Stimulated activated CD4-positive, alpha-beta T cell treated with anti-CD3 and anti-CD28 coated beads, Interleukin-2, amount 100 ng/mL, for 24 hours (primary cell): ENCODE data around the gene PHC2.
A peak's percentile ranks its signal among the peaks of the same experiment; 100 is the strongest.

Experiments used
- DNase-seq, 2 donors: peaks; one replicate each; pipeline ENCODE4 v3.0.0-alpha.2; 2020

The PHC2 gene

GRCh38 chr1:33454646-33455282 is 23.9 kb upstream of the PHC2 start:
- DNase-seq, result no peak

GRCh38 chr1:33446590-33446989 is 15.7 kb upstream of the PHC2 start:
- no peak for DNase-seq

GRCh38 chr1:33445108-33445507 is 14.2 kb upstream of the PHC2 start:
- no peak for DNase-seq

- DNase-seq, result no peak
Measured at GRCh38 chr1:33443705-33444180, 12.8 kb upstream of the PHC2 start.

GRCh38 chr1:33443080-33443704 is 12.3 kb upstream of the PHC2 start:
- DNase-seq, result no peak

GRCh38 chr1:33442141-33442540 is 11.2 kb upstream of the PHC2 start:
- DNase-seq, result no peak

GRCh38 chr1:33441088-33441745 is 10.3 kb upstream of the PHC2 start:
- no peak for DNase-seq

GRCh38 chr1:33439662-33440061 is 8.8 kb upstream of the PHC2 start:
- DNase-seq, result no peak

- DNase-seq, result no peak
Measured at GRCh38 chr1:33438364-33439160, 7.7 kb upstream of the PHC2 start.

- no peak for DNase-seq
Measured at GRCh38 chr1:33436557-33437285, 5.8 kb upstream of the PHC2 start.

- DNase-seq, result no peak
Measured at GRCh38 chr1:33435096-33435820, 4.4 kb upstream of the PHC2 start.

GRCh38 chr1:33434363-33434750 is 3.5 kb upstream of the PHC2 start:
- DNase-seq, result no peak

GRCh38 chr1:33433509-33434362 is 2.8 kb upstream of the PHC2 start:
- no peak for DNase-seq

- peak in 1 of 2 donors; percentile 21 for DNase-seq
Measured at GRCh38 chr1:33429856-33430691, 821 bp downstream of the PHC2 start.

- no peak for DNase-seq
Measured at GRCh38 chr1:33429332-33429731, 1.6 kb downstream of the PHC2 start.

- no peak for DNase-seq
Measured at GRCh38 chr1:33428661-33429060, 2.2 kb downstream of the PHC2 start.

- DNase-seq, result no peak
Measured at GRCh38 chr1:33426916-33427315, 4.0 kb downstream of the PHC2 start.

GRCh38 chr1:33425900-33426299 is 5.0 kb downstream of the PHC2 start:
- no peak for DNase-seq

GRCh38 chr1:33424610-33425009 is 6.3 kb downstream of the PHC2 start:
- DNase-seq, result no peak

GRCh38 chr1:33424205-33424604 is 6.7 kb downstream of the PHC2 start:
- no peak for DNase-seq
